Stimulated activated CD4-positive, alpha-beta T cell treated with anti-CD3 and anti-CD28 coated beads, Interleukin-1b, Interleukin-23, amount 100 ng/mL, for 1 hour (primary cell): Measurements from ENCODE around the gene SHISA9.

Experiments used
- DNase-seq, 2 donors: peaks; one replicate each; pipeline ENCODE4 v3.0.0-alpha.2; 2020; ENCODE audit warnings: low read depth in 2 of 2

The SHISA9 gene

DNA sequence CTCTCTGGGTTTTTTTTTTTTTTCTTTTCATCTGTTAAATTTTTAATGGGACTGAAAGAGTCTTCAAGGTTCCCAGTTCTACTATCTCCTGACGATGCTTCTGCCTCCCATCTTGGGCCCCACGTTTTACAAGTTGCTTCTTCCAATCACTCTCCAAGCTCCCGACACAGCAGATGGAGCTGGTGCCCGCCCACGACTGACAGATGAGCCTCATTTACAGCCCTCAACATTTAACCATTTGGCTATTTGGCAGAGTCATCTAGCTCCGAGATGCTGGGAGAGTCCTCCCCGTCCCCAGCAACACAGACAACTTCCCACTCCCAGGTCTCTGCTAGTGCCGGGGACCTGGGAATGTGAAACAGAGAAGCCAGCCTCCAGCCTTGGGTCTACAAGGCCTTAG is 276.9 kb downstream of the SHISA9 start:
- no peak for DNase-seq

DNA sequence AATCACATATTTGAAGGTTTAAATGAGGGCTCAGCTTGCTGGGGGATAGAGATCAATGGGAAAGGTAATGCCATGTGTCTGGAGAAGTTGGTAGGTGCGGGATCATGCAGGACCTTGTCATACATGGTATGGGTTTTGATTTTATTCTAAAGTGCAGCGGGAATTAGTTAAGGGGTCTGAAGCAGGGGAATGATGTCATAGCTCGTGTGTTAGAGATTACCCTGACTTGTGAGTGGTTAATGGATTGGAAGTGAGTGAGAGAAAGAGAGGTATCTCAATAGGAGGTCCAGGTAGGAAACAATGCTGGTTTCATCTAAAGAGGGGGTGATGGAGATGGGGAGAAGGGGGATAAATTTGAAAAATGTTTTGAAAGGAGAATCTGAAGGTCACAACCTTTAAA is 280.0 kb downstream of the SHISA9 start:
- DNase-seq, result no peak

DNA sequence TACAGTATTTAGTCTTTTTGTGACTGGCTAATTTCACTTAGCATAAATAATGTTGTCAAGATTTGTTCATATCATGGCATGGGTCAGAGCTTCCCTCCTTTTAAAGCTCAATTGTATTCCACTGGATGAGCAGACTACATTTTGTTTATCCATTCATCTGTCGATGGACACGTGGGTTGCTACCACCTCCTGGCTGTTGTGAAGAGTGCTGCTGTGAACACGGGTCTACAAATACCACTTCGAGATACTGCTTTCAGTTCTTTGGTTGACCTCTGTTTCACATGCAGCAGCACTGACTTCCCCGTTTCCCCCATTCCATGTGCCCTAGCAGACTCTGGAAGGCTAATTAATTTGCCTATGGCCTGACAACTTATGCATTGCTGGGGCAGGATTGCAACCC is 285.4 kb downstream of the SHISA9 start:
- DNase-seq, result no peak

DNA sequence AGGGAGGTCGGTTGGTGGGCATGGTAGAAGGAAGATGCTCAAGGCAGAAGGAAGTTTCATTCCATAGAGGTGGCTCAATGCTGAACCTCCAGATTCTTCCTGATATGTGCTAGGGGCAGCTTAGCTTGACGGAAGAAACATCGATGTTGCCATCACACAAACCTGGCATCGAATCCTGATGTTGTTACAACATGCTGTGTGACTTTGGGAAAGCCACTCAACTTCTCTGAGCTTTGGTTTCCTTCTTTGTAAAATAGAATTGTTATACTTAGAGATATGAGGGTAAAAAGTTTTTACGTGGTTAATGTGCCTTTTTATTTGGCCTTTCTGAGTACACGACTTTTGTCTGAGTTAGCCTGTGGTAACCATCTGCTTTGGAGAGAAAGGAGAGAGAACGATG is 287.9 kb downstream of the SHISA9 start:
- DNase-seq, result no peak

DNA sequence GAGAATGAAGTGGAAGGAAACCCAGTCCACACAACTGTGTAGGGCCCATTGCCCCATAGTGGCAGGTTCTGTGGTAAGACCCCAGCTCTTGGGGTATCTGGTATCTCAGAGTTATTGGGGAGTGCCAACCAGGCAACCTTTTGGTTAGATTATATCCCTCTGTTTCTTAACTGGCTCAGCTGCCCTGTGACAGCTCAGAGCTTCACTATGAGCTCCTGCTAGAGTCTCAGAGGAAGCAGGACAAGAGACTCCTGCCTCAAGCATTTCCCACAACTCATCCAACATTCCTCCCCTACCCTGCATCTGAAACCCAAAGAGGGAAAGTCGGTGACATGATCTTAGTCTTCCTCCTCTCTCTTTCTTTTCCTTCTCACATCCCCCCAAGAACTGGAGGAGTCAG is 292.3 kb downstream of the SHISA9 start:
- DNase-seq, result no peak

GRCh38 chr16:13194766-13195165 is 293.4 kb downstream of the SHISA9 start:
- DNase-seq, result no peak

DNA sequence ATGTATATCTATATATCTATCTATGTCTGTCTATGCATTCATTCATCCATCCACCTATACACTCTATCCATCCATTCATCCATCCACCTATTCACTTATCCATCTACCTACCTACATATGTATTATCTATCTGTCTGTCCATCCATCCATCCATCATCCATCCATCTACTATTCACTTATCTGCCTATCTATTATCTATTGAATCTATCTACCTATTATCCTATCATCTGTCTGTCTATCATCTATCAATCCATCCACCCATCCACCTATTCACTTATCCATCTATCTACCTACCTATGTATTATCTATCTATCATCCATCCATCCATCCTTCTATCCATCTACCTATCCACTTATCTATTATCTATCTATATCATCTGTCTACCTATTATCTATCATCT is 302.3 kb downstream of the SHISA9 start:
- DNase-seq, result no peak

GRCh38 chr16:13205352-13205751 is 304.0 kb downstream of the SHISA9 start:
- DNase-seq, result no peak

DNA sequence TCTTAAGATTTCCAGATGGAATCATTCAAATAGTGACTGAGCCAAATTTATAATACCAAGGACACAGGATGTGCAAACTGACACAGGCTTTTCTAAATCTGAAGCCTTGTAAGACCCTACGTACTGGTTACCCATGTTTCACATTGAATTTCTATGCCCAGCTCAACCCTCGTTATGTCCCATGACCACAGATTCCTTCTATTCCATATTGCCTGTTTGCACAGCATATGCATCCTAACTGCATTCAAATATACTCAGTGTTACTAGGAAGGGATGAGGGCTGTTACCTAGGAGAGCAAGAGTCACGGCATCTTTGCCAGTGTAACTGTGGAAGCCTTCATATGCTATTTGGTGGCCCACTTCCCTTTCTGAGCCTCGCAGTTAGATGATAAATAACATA is 305.2 kb downstream of the SHISA9 start:
- no peak for DNase-seq

GRCh38 chr16:13207151-13207550 is 305.8 kb downstream of the SHISA9 start:
- no peak for DNase-seq

- no peak for DNase-seq
Measured at GRCh38 chr16:13223666-13224065, 322.3 kb downstream of the SHISA9 start.

- DNase-seq, result no peak
Measured at GRCh38 chr16:13229039-13229438, 327.6 kb downstream of the SHISA9 start.

- DNase-seq, result no peak
Measured at GRCh38 chr16:13231365-13231764, 330.0 kb downstream of the SHISA9 start.

DNA sequence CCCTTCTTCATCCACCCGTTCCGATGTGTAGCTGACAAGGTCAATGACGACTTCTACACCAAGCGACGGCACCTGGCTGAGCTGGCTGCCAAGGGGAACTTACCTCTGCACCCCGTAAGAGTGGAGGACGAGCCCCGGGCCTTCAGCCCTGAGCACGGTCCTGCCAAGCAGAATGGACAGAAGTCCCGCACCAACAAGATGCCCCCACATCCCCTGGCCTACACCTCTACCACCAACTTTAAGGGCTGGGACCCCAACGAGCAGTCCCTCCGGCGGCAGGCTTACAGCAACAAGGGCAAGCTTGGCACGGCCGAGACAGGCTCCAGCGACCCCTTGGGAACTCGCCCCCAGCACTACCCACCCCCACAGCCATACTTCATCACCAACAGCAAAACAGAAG is 333.6 kb downstream of the SHISA9 start:
- DNase-seq, result no peak

DNA sequence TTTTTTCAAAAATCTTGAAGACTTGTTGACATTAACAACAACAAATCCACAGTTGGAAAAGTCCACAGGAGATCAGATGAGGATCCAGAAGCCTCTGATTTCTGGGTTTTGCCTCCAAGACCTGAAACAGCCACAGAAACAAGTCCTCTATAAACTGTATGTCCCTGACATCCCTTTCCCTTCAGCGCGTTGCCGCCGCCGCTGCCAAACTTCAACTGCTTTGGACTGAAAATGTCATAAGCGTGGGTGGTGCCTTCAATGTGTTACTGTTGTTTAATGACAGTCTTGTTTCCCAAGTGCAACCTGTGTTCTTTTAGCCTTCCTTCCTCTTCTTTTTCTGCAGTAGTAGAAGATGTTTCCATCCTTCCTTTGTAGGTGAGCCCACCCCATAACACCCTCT is 334.9 kb downstream of the SHISA9 start:
- no peak for DNase-seq

GRCh38 chr16:13238182-13238581 is 336.8 kb downstream of the SHISA9 start:
- no peak for DNase-seq

DNA sequence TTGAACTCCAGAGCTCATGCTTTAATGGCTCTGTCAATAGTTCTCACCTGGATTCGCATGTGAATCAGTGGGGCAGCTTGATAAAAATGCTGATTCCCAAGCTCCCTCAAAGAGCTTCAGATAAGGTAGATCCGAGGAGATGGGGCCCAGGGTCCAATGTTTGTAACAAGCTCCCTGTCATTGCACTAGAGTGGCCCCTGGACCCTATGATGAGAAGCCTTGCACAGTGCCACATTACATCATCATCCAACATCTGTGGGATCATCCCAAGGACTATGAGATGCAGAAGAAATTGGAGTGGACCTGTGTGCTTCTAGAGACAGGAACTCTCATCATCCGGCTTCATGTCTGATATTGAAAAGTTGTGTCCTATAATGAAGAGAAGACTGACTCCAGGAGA is 340.8 kb downstream of the SHISA9 start:
- no peak for DNase-seq

DNA sequence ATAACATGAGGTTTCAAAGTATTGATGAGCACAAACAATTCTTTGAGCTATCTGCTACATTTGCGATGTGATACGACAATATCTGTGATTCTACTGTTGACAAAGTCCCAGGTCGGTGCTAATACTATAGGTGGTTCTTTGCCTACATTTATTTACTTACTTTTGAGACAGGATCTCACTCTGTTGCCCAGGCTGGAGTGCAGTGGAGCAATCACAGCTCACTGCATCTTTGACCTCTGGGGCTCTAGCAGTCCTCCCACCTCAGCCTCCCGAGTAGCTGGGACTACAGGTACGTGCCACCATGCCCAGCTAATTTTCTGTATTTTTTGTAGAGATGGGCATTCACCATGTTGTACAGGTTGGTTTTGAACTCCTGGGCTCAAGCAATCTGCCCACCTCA is 343.4 kb downstream of the SHISA9 start:
- DNase-seq, result no peak

DNA sequence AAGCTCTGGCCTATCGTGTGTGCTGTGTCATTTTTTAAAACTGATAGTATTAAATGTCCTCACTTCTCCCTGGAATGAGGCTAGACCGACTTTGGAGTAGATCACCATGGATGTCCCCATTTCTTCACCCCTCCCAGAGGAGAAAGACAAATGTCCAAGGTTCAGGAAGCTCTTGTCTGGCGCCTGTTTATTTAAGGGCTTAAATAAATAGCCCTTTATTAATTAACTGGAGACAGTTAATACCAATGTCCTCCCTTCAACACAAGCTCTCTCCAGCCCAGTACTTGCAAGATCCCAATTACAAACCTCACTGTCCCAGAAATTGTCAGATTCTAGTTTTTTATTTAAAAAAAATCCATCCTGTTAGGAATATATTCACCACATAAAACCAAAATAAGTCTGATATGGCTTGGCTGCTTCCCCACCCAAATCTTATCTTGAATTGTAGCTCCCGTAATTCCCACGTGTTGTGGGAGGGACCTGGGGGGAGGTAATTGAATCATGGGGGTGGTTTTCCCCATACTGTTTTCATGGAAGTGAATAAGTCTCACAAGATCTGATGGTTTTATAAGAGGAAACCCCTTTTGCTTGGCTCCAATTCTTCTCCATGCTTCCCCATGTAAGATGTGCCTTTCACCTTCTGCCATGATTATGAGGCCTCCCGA is 344.4 kb downstream of the SHISA9 start:
- DNase-seq, result no peak

DNA sequence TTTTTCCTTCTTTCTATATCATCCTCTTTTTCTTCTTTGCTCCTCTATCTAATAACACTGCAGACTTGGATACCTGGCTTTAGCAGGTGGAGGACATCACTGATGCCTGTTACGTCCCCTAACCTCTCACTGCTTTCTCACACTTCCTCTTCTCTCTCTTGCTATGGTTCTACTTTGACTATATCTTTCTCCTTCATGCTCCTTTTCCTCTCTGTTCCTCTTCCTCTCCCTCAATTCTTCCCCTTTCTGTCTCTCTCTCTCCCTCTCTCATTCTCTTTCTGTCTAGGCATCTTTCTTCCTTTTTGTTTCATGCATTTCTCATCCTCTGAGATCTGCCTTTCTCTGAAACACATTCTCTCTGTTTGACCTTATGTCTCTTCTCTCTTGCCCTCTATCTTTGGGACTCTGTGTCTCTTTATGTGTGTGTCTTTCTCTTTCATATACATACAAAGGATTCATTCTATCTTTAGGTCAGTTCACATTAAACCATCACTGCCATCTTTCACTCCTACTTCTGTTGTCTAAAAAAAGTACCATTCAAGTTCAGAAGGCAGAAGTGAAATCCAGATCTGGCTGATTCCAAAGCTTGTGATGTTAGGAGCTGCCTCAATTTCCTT is 353.7 kb downstream of the SHISA9 start:
- no peak for DNase-seq

- no peak for DNase-seq
Measured at GRCh38 chr16:13262270-13263090, 361.1 kb downstream of the SHISA9 start.

DNA sequence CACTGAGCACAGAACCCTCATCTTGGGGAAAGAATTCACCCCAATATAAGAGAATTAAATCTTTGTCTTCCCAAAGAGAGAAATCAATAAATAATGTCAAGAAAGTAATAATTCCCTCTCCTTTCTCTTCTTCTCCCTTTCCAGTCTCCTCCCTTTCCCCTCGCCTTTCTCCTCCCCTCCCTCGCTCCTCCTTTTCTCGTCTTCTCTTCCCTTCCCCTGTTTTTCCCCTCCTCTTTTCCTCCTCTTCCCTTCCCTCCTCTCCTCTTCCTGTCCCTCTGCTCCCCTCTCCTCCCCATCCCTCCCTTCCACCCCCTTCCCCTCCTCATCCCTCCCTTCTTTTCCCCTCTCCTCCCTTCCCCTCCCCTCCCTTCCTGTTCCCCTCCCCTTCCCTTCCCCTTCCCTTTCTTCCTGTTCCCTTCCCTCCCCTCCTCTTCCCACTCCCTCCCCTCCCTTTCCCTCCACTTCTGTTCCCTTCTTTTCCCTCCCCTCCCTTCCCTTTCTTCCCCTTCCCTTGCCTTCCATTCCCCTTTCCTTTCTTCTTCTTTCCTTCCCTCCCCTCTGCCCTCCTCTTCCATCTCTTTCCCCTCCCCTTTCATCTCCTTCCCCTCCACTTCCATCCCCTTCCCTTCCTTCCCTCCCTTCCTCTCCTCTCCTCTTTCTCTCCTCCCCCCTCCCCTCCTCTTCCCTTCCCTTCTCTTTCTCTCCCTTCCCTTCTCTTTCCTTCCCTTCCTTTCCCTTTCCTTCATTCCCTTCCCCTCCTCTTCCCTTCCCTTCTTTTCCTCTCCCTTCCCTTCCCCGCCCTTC is 363.6 kb downstream of the SHISA9 start:
- DNase-seq, result no peak
